Mesothelial cell of epicardium (in vitro differentiated cells): ENCODE results near the gene PRDM5. TPM values are rescaled to one million over a fixed set of nuclear protein-coding genes. Genes with fewer than 3 reads are reported as not detected.

Source experiments
- DNase-seq, 2 experiments: peaks; one replicate each; pipeline ENCODE4 v3.0.0; 2021; ENCODE audit warnings: low spot score in 2 of 2; ENCODE audit not compliant: unreplicated experiment in 2 of 2
- H3K27ac Mint-ChIP-seq: 2 replicates; pipeline ENCODE4 v1.8.0; 2021; ENCODE audit warnings: mixed read lengths
- H3K27me3 Mint-ChIP-seq: 2 replicates; pipeline ENCODE4 v1.8.0; 2021; ENCODE audit warnings: low read depth, mixed read lengths
- H3K36me3 Mint-ChIP-seq: 2 replicates; pipeline ENCODE4 v1.8.0; 2021; ENCODE audit warnings: mixed read lengths
- H3K4me1 Mint-ChIP-seq: 2 replicates; pipeline ENCODE4 v1.8.0; 2021; ENCODE audit warnings: mixed read lengths
- H3K4me3 Mint-ChIP-seq: 2 replicates; pipeline ENCODE4 v1.8.0; 2021; ENCODE audit warnings: mild to moderate bottlenecking, moderate library complexity, mixed read lengths
- H3K9me3 Mint-ChIP-seq: 2 replicates; pipeline ENCODE4 v1.8.0; 2021; ENCODE audit warnings: mixed read lengths
- total RNA-seq: library from RNA; stranded (reverse); gene quantifications from 3 replicates; pipeline ENCODE4 v1.2.1, GENCODE V29; 2021
- TF ChIP-seq, protein P1 (sequence below): fragments of 200-600 bp; sonication (generic); IDR thresholded peaks from one replicate; pipeline ENCODE4 v1.5.0; 2021; ENCODE audit warnings: antibody characterized with exemption; ENCODE audit not compliant: unreplicated experiment

The PRDM5 gene
- total RNA-seq, 1 donor from 2014 or later = 30.2 TPM

DNA sequence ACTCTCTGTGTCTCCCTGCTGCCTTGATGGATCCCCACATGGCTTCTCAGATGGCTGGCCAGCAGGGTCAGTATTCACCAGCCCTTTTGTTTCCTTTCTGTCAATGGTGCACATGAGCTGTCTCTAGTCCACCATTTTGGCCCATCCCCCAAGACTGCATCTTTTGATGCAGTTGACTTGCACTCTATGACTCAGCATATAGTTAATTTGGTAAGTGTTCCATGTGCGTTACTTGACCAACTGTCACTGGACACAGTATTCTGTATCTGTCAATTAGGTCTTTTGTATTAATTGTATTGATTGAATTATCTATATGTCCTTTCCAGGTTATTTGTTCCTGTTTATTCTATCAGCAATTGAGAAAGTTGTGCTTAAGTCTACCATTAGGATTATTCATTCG, 29.2 kb downstream of the PRDM5 start:
- Mint-ChIP-seq H3K4me3 (no peak overlapping the region), H3K4me1 (no peaks in the 10 kb centered on the region), H3K27me3 (no peaks in the 10 kb centered on the region), H3K36me3 (peaks cover 38% of the 10 kb centered on the region), H3K9me3 (peaks cover 31% of the 10 kb centered on the region), H3K27ac (no peak overlapping the region)
- TF ChIP-seq, protein P1, sequence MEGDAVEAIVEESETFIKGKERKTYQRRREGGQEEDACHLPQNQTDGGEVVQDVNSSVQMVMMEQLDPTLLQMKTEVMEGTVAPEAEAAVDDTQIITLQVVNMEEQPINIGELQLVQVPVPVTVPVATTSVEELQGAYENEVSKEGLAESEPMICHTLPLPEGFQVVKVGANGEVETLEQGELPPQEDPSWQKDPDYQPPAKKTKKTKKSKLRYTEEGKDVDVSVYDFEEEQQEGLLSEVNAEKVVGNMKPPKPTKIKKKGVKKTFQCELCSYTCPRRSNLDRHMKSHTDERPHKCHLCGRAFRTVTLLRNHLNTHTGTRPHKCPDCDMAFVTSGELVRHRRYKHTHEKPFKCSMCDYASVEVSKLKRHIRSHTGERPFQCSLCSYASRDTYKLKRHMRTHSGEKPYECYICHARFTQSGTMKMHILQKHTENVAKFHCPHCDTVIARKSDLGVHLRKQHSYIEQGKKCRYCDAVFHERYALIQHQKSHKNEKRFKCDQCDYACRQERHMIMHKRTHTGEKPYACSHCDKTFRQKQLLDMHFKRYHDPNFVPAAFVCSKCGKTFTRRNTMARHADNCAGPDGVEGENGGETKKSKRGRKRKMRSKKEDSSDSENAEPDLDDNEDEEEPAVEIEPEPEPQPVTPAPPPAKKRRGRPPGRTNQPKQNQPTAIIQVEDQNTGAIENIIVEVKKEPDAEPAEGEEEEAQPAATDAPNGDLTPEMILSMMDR = no peak
- no peak for DNase-seq

DNA sequence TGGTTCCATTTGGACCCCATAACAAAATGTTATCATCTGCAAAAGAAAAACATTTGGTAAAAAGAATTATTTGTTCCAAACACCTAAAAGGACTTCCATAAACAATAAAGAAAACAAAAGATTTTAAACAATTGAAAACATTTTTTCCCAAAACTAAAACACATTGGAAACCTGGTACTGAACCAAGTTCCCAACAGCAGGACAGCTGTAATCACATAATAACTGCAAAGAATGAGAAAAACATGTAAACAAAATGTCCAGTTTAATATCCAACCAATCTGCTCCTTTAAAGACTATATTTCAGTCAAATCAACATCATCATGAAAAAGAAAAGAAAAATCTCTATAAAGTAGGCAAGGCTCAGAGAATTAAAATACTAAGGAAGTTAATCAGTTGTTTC, 36.3 kb downstream of the PRDM5 start:
- no peak overlapping the region for H3K4me3 Mint-ChIP-seq
- H3K4me1 Mint-ChIP-seq = no peaks in the 10 kb centered on the region
- H3K9me3 Mint-ChIP-seq = peaks cover 27% of the 10 kb centered on the region
- no peak for DNase-seq
- H3K36me3 Mint-ChIP-seq = peaks cover 22% of the 10 kb centered on the region
- H3K27me3 Mint-ChIP-seq = no peaks in the 10 kb centered on the region
- TF ChIP-seq, protein P1 = no peak
- no peak overlapping the region for H3K27ac Mint-ChIP-seq

DNA sequence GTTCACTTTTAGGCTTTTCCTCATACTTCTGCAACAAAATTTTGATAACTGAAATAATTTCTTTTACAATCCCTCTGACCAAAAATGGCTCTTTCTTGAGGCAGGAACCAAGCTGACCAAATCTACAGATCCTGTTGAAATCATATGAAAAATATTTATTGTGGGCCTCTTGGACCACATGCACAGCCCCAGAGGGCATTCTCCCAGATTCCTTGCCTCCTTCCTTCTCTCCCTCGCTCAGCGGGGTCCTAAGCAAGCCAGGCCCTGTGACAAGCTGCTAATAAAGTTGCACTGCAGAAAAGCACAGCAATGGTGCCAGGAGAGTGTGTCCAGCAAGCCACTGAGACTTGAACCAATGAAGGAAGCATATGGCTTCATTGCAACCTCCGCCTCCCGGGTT, 40.7 kb downstream of the PRDM5 start:
- H3K27me3 Mint-ChIP-seq = no peaks in the 10 kb centered on the region
- peaks cover 26% of the 10 kb centered on the region for H3K9me3 Mint-ChIP-seq
- peaks cover 23% of the 10 kb centered on the region for H3K36me3 Mint-ChIP-seq
- H3K4me3 Mint-ChIP-seq = no peak overlapping the region
- no peaks in the 10 kb centered on the region for H3K4me1 Mint-ChIP-seq
- TF ChIP-seq, protein P1 = no peak
- no peak for DNase-seq
- no peak overlapping the region for H3K27ac Mint-ChIP-seq

DNA sequence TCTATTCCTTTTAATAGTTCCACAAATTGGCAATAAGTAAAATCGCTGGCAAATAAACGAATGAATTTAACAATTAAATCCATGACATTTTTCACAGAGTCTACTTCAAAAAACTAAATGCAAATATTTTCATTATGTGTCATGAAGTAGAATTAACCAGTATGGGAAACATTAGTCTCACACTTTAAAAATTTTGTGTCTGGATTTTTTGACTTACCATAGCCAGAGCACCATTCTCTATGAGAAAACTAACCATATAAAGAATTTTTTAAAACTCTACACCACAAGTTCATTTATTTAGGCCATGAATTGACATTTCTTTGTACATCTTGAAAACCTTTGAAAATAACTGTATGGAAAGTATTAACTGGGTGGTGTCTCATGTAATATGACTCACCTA, 41.2 kb downstream of the PRDM5 start:
- Mint-ChIP-seq H3K27me3 (no peaks in the 10 kb centered on the region), H3K36me3 (peaks cover 23% of the 10 kb centered on the region), H3K27ac (no peak overlapping the region), H3K4me3 (no peak overlapping the region), H3K4me1 (no peaks in the 10 kb centered on the region), H3K9me3 (peaks cover 26% of the 10 kb centered on the region)
- no peak for DNase-seq
- TF ChIP-seq, protein P1 = no peak

DNA sequence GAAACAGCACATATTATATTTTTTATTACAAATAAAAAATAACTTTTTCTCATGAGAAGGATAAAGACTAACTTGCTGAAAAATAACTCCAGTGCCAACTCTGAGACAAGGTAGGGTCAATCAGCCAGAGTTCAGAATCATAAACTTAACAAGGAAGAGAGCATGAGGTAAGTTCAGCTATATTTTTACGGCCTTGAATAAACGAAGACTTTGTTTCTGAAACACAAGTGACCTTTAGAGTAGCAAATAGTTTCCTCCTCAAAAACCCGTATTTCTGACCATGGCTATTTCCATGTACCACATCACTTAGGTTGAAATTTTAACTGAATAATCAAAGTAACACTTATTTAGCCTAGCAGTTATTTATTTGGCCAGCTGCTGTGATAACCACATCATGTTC, 45.5 kb downstream of the PRDM5 start:
- peaks cover 30% of the 10 kb centered on the region for H3K9me3 Mint-ChIP-seq
- no peak overlapping the region for H3K4me3 Mint-ChIP-seq
- DNase-seq = no peak
- no peak overlapping the region for H3K27ac Mint-ChIP-seq
- H3K36me3 Mint-ChIP-seq = peaks cover 23% of the 10 kb centered on the region
- H3K4me1 Mint-ChIP-seq = no peaks in the 10 kb centered on the region
- TF ChIP-seq, protein P1 = no peak
- no peaks in the 10 kb centered on the region for H3K27me3 Mint-ChIP-seq
